ENCODE data around the gene SHANK1.
"Not testable (repeated sequence)": the region's sequence is repeated elsewhere in the genome, so short reads cannot be mapped to it uniquely, and the experiment has no call there.

The SHANK1 gene

GRCh38 chr19:50632151-50632835 is 87.3 kb downstream of the SHANK1 start:
- no peak for DNase-seq

GRCh38 chr19:50629801-50630200 is 89.8 kb downstream of the SHANK1 start:
- no peak for DNase-seq

GRCh38 chr19:50629194-50629593 is 90.4 kb downstream of the SHANK1 start:
- DNase-seq: no peak

GRCh38 chr19:50628551-50628950 is 91.1 kb downstream of the SHANK1 start:
- DNase-seq: no peak

- no peak for DNase-seq
Measured at GRCh38 chr19:50628146-50628545, 91.5 kb downstream of the SHANK1 start.

- DNase-seq: no peak
Measured at GRCh38 chr19:50626795-50627194, 92.8 kb downstream of the SHANK1 start.

- DNase-seq: no peak
Measured at GRCh38 chr19:50626011-50626410, 93.6 kb downstream of the SHANK1 start.

GRCh38 chr19:50624949-50625600 is 94.5 kb downstream of the SHANK1 start:
- no peak for DNase-seq

- DNase-seq: not testable (repeated sequence)
Measured at GRCh38 chr19:50620394-50620906, 99.2 kb downstream of the SHANK1 start.

- not testable (repeated sequence) for DNase-seq
Measured at GRCh38 chr19:50619184-50619583, 100.4 kb downstream of the SHANK1 start.

GRCh38 chr19:50618379-50618778 is 101.2 kb downstream of the SHANK1 start:
- not testable (repeated sequence) for DNase-seq

GRCh38 chr19:50612504-50613404 is 106.8 kb downstream of the SHANK1 start:
- DNase-seq: not testable (repeated sequence)

Data from NCI-H2081 treated with DMSO at 0.1 percent for 48 hours (cell line).